Keratinocyte (primary cell): ENCODE results near the gene SLC6A7. TPM values are rescaled to one million over a fixed set of nuclear protein-coding genes. Genes with fewer than 3 reads are reported as not detected.

Source experiments
- DNase-seq: peaks from one replicate; pipeline ENCODE4 v3.0.0-alpha.2; 2011; ENCODE audit warnings: low read depth, missing footprints, low spot score
- FAIRE-seq: peaks from 2 replicates; lab custom pipeline; 2011; peaks lifted over from hg19 to GRCh38; lab: Jason Lieb, UNC
- H2AFZ ChIP-seq: 2 replicates; pipeline ENCODE4 v1.6.0; 2012; ENCODE audit warnings: low read length, control low read depth, inconsistent platforms; ENCODE audit not compliant: control insufficient read depth
- H3K27ac ChIP-seq: 2 replicates; pipeline ENCODE4 v1.5.1; 2011; ENCODE audit warnings: low read length; ENCODE audit not compliant: control insufficient read depth, insufficient read depth
- H3K27me3 ChIP-seq: 3 replicates; pipeline ENCODE4 v1.6.0; 2011; ENCODE audit warnings: low read length; ENCODE audit not compliant: control insufficient read depth, insufficient read depth; ENCODE audit errors: extremely low read depth
- H3K36me3 ChIP-seq, 2 experiments: 2 replicates in 1 of 2; 3 replicates in 1 of 2; pipeline ENCODE4 v1.5.1; 2011; ENCODE audit warnings: low read length in 2 of 2, mild to moderate bottlenecking in 1 of 2; ENCODE audit not compliant: control insufficient read depth in 2 of 2, insufficient read depth in 2 of 2; ENCODE audit errors: extremely low read depth in 1 of 2
- H3K4me1 ChIP-seq: 3 replicates; pipeline ENCODE4 v1.5.1; 2011; ENCODE audit warnings: low read length; ENCODE audit not compliant: control insufficient read depth, insufficient read depth; ENCODE audit errors: extremely low read depth
- H3K4me2 ChIP-seq: 3 replicates; pipeline ENCODE4 v1.6.0; 2011; ENCODE audit warnings: low read depth, low read length; ENCODE audit not compliant: control insufficient read depth, insufficient read depth; ENCODE audit errors: extremely low read depth
- H3K4me3 ChIP-seq, 3 experiments: fragments of 200-600 bp in 1 of 3; sonication (generic) in 1 of 3; 2 replicates in 2 of 3; 3 replicates in 1 of 3; pipeline ENCODE4 v1.5.1; 2011 to 2016; ENCODE audit warnings: low read length in 3 of 3, mild to moderate bottlenecking in 3 of 3, control low read depth in 2 of 3, inconsistent platforms in 1 of 3, low read depth in 1 of 3, mixed read lengths in 1 of 3, mixed run types in 1 of 3, moderate library complexity in 1 of 3; ENCODE audit not compliant: control insufficient read depth in 2 of 3, insufficient read depth in 2 of 3; ENCODE audit errors: extremely low read depth in 1 of 3
- H3K79me2 ChIP-seq: 2 replicates; pipeline ENCODE4 v1.6.0; 2012; ENCODE audit warnings: low read length; ENCODE audit not compliant: control insufficient read depth, insufficient read depth
- H3K9ac ChIP-seq: 3 replicates; pipeline ENCODE4 v1.6.0; 2011; ENCODE audit warnings: low read length; ENCODE audit not compliant: control insufficient read depth, insufficient read depth; ENCODE audit errors: extremely low read depth
- H3K9me1 ChIP-seq: 3 replicates; pipeline ENCODE4 v1.6.0; 2011; ENCODE audit warnings: low read length; ENCODE audit not compliant: control insufficient read depth, insufficient read depth; ENCODE audit errors: extremely low read depth
- H3K9me3 ChIP-seq: 2 replicates; pipeline ENCODE4 v1.5.1; 2012; ENCODE audit warnings: low read depth, low read length; ENCODE audit not compliant: control insufficient read depth
- H4K20me1 ChIP-seq: 3 replicates; pipeline ENCODE4 v1.6.0; 2011; ENCODE audit warnings: low read length; ENCODE audit not compliant: control insufficient read depth, insufficient read depth; ENCODE audit errors: extremely low read depth
- CTCF ChIP-seq, 3 experiments: IDR thresholded peaks in 1 of 3; conservative IDR thresholded peaks in 1 of 3; optimal IDR thresholded peaks in 1 of 3; 2 replicates in 2 of 3; 3 replicates in 1 of 3; pipeline versions ENCODE3 to v1.5.1; 2011; ENCODE audit warnings: low read length in 3 of 3, mild to moderate bottlenecking in 3 of 3, moderate library complexity in 2 of 3, control low read depth in 1 of 3, inconsistent platforms in 1 of 3; ENCODE audit not compliant: insufficient read depth in 2 of 3; ENCODE audit errors: extremely low read depth in 1 of 3
- EZH2 ChIP-seq: IDR thresholded peaks from one replicate; pipeline ENCODE4 v1.6.1; 2012; ENCODE audit warnings: inconsistent platforms, mild to moderate bottlenecking, low read length, moderate library complexity
- dilution Hi-C: fragments of 300-500 bp; cut with MboI; formaldehyde crosslinking; loops from one replicate; pipeline ENCODE4 v1.7.0; 2020; ENCODE audit warnings: low sequenced_read_pairs; ENCODE audit not compliant: extremely low pct_ligation_motif_present
- polyA plus RNA-seq, 5 experiments: library from polyadenylated mRNA; depleted of rRNA in 3 of 5; stranded (reverse) in 3 of 5; stranded (forward) in 1 of 5; unstranded in 1 of 5; fragments of >200 nt; gene quantifications; 1 replicate in 1 of 5; 2 replicates in 3 of 5; 3 replicates in 1 of 5; pipeline versions ENCODE4 v1.2.1 to v1.2.3, GENCODE V29; 2011 to 2012; ENCODE audit warnings: missing spikeins in 2 of 5, low read depth in 1 of 5, low replicate concordance in 1 of 5

SLC6A7 gene
- polyA plus RNA-seq, 1 donor (not counting 4 experiments of a cell fraction or from before 2014, with no cell fraction given), result not detected

GRCh38 chr5:150252489-150252888, 62.6 kb downstream of the SLC6A7 start:
- no peaks in the 10 kb centered on the region for H3K4me1 ChIP-seq
- no peaks in the 10 kb centered on the region for H4K20me1 ChIP-seq
- H3K9ac ChIP-seq, result no peak overlapping the region
- H3K27ac ChIP-seq, result no peak overlapping the region
- no peaks in the 10 kb centered on the region for H3K27me3 ChIP-seq
- H2AFZ ChIP-seq, result no peak overlapping the region
- no peaks in the 10 kb centered on the region for H3K9me3 ChIP-seq
- no peak overlapping the region for H3K4me2 ChIP-seq
- DNase-seq (no peak), FAIRE-seq (no peak)
- H3K4me3 ChIP-seq, result no peak overlapping the region
- TF ChIP-seq EZH2 (no peak), CTCF (optimal IDR thresholded peaks at IDR 0.05 in 1 of 3, IDR thresholded peaks at IDR 0.05 in 1 of 3, conservative IDR thresholded peaks at IDR 0.05 in 1 of 3; ENCODE audit: extremely low read depth in 1 of 3, insufficient read depth in 2 of 3, low read length in 3 of 3) (no peak)
- H3K9me1 ChIP-seq, result no peaks in the 10 kb centered on the region
- dilution Hi-C loops, result no loop called here
- H3K36me3 ChIP-seq, result no peaks in the 10 kb centered on the region
- H3K79me2 ChIP-seq, result no peaks in the 10 kb centered on the region

GRCh38 chr5:150253416-150254208, 63.8 kb downstream of the SLC6A7 start:
- no peaks in the 10 kb centered on the region for H3K9me1 ChIP-seq
- TF ChIP-seq CTCF (optimal IDR thresholded peaks at IDR 0.05 in 1 of 3, IDR thresholded peaks at IDR 0.05 in 1 of 3, conservative IDR thresholded peaks at IDR 0.05 in 1 of 3; ENCODE audit: extremely low read depth in 1 of 3, insufficient read depth in 2 of 3, low read length in 3 of 3) (no peak), EZH2 (no peak)
- H4K20me1 ChIP-seq, result no peaks in the 10 kb centered on the region
- no peak overlapping the region for H2AFZ ChIP-seq
- DNase-seq, result no peak
- H3K36me3 ChIP-seq, result no peaks in the 10 kb centered on the region
- no peak overlapping the region for H3K27ac ChIP-seq
- H3K27me3 ChIP-seq, result no peaks in the 10 kb centered on the region
- dilution Hi-C loops, result no loop called here
- H3K79me2 ChIP-seq, result no peaks in the 10 kb centered on the region
- no peak overlapping the region for H3K4me3 ChIP-seq
- no peak for FAIRE-seq
- no peaks in the 10 kb centered on the region for H3K9me3 ChIP-seq
- no peaks in the 10 kb centered on the region for H3K4me1 ChIP-seq
- H3K4me2 ChIP-seq, result no peak overlapping the region
- H3K9ac ChIP-seq, result no peak overlapping the region
